ENCODE data around the gene TYW1B.
"Not testable (repeated sequence)": the region's sequence is repeated elsewhere in the genome, so short reads cannot be mapped to it uniquely, and the experiment has no call there.

The TYW1B gene

GRCh38 chr7:72827839-72828591, at the start of gene TYW1B:
TYW1B (minus strand) TSS chr7:72828200; CDS start chr7:72828075, 125 bp downstream.
- peak; percentile 99 for DNase-seq

- not testable (repeated sequence) for DNase-seq
Observed at GRCh38 chr7:72867591-72867990, 39.6 kb upstream of the TYW1B start.

GRCh38 chr7:72858846-72859400, 30.9 kb upstream of the TYW1B start:
- not testable (repeated sequence) for DNase-seq

- peak; percentile 63 for DNase-seq
Observed at GRCh38 chr7:72857925-72858324, 29.9 kb upstream of the TYW1B start.

GRCh38 chr7:72855261-72855660, 27.3 kb upstream of the TYW1B start:
- not testable (repeated sequence) for DNase-seq

- DNase-seq = not testable (repeated sequence)
Observed at GRCh38 chr7:72852937-72853336, 24.9 kb upstream of the TYW1B start.

- DNase-seq = not testable (repeated sequence)
Observed at GRCh38 chr7:72850746-72851145, 22.7 kb upstream of the TYW1B start.

GRCh38 chr7:72844146-72844545, 16.1 kb upstream of the TYW1B start:
- DNase-seq = not testable (repeated sequence)

- not testable (repeated sequence) for DNase-seq
Observed at GRCh38 chr7:72843166-72843565, 15.2 kb upstream of the TYW1B start.

- not testable (repeated sequence) for DNase-seq
Observed at GRCh38 chr7:72840966-72841511, 13.0 kb upstream of the TYW1B start.

GRCh38 chr7:72838315-72838714, 10.3 kb upstream of the TYW1B start:
- not testable (repeated sequence) for DNase-seq

- DNase-seq = not testable (repeated sequence)
Observed at GRCh38 chr7:72837291-72837690, 9.3 kb upstream of the TYW1B start.

- not testable (repeated sequence) for DNase-seq
Observed at GRCh38 chr7:72830567-72830966, 2.6 kb upstream of the TYW1B start.

- DNase-seq = peak; percentile 89
Observed at GRCh38 chr7:72829687-72830354, 1.8 kb upstream of the TYW1B start.

- peak; percentile 99 for DNase-seq
Observed at GRCh38 chr7:72829291-72829686, 1.3 kb upstream of the TYW1B start.

GRCh38 chr7:72823765-72824732, 4.0 kb downstream of the TYW1B start:
- DNase-seq = peak; percentile 53

- not testable (repeated sequence) for DNase-seq
Observed at GRCh38 chr7:72822497-72822896, 5.5 kb downstream of the TYW1B start.

- DNase-seq = not testable (repeated sequence)
Observed at GRCh38 chr7:72818663-72819361, 9.2 kb downstream of the TYW1B start.

- DNase-seq = peak; percentile 43
Observed at GRCh38 chr7:72817661-72818060, 10.3 kb downstream of the TYW1B start.

GRCh38 chr7:72816370-72817157, 11.4 kb downstream of the TYW1B start:
- DNase-seq = not testable (repeated sequence)

GRCh38 chr7:72810437-72810836, 17.6 kb downstream of the TYW1B start:
- not testable (repeated sequence) for DNase-seq

All from DMS53 (cell line).